GM18907 (cell line): ENCODE data around the gene AKR1E2.
A peak's percentile ranks its signal among the peaks of the same experiment; 100 is the strongest.

Experiments used
- ATAC-seq: cut with Tn5 transposase; IDR thresholded peaks from one replicate; pipeline ENCODE4 v1.9.1; 2021; ENCODE audit warnings: mild to moderate bottlenecking, moderate library complexity; ENCODE audit not compliant: unreplicated experiment

AKR1E2 gene

DNA sequence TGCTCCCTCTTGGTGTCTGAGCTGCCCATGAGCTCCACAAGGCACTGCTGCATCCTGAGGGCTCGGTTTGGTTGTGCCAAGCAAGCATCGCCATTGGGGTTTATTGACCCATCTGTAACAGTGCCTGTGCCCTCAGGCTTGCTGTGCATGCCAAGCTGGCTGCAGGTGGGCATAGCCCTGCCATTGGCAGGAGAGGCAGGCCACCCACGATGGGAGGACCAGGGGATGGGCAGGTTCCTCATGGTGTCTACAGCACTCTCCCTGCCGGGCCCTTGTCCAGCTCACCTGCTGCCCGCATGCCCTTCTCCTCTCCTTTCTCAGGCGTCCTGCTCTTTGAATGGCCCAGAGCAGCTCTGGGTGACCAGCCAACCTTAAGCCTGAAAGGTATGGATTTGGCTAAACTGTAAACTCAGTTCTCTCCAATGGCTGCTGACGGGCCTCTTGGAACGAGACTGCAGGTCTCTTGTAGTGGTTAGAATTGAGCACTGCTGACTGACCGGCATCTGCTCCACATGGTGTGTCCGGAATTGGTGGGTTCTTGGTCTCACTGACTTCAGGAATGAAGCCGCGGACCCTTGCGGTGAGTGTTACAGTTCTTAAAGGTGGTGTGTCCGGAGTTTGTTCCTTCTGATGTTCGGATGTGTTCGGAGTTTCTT lies 17.6 kb downstream of the AKR1E2 start:
- ATAC-seq = no peak

GRCh38 chr10:4844864-4845263 lies 18.9 kb downstream of the AKR1E2 start:
- no peak for ATAC-seq

GRCh38 chr10:4845766-4846165 lies 19.8 kb downstream of the AKR1E2 start:
- no peak for ATAC-seq

- no peak for ATAC-seq
Measured at GRCh38 chr10:4846775-4847174, 20.8 kb downstream of the AKR1E2 start.

DNA sequence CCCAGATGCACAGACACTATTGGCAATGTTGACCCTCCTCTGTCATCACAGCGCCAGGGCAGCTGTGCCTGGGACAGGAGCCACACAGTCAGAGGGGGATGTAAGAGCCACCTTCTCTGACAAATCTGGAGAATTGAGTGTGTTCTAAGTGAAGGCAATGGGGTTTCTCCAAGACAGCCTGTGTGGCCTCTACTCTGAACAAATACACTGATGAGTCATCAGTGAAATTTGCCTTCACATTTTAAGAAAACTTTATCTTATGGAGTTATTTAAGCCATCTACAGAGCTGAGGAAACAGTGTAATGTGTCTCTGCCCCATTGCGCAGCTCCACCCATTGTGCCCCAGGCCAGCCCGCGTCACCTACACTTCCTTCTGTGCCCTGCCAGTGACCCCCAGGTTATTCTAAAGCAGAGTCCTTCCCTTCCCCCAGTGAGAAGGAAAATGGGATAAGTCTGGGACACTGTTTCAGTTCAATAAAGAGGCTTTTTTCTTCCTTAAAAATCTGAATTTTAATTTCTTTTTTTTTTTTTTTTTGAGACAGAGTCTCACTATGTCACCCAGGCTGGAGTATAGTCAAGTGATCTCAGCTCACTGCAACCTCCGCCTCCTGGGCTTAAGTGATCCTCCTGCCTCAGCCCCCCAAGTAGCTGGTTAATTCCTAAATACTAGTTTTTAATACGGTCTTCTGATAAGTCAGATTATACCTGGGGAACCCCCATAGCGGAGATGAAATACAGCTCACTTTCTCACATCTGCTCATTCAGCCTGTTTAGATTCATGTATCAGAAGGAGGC lies 21.8 kb downstream of the AKR1E2 start:
- ATAC-seq = no peak

DNA sequence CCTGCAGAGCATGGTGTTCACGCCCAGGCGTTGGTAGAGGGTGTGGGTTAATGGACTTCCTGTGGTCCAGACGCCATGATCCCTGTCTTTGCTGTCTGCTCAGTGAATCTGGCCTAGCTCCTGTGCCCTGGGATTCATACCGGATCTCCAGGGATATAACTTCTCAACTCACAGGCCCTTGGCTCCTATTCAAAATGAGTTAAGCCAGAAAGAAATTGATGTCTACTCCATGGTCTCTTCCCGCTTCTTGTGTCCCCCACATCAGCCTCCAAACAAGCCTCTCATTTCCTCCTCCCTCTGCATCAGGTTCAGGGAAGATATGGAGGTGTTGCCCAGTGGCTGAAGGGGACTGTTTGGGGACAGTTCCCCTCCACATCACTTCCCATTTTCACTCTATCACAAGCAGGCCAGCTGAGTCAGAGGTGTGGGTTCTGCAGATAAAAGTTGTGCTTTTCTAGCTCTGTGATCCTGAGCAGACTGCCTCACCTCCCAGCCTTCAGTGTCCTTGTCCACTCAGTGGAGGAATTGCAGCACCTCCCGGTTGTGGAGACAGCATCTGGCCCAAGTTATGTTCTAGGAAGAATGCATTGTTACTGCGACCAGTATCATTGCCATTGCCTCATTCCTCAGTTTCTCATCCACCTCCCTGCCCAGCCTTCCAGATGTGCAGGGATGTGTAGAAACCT lies 22.5 kb downstream of the AKR1E2 start:
- ATAC-seq = no peak

GRCh38 chr10:4849042-4849402 lies 23.0 kb downstream of the AKR1E2 start:
- ATAC-seq = no peak

- peak; percentile 91 for ATAC-seq
Measured at GRCh38 chr10:4849555-4850242, 23.7 kb downstream of the AKR1E2 start.

- no peak for ATAC-seq
Measured at GRCh38 chr10:4850397-4850796, 24.4 kb downstream of the AKR1E2 start.

DNA sequence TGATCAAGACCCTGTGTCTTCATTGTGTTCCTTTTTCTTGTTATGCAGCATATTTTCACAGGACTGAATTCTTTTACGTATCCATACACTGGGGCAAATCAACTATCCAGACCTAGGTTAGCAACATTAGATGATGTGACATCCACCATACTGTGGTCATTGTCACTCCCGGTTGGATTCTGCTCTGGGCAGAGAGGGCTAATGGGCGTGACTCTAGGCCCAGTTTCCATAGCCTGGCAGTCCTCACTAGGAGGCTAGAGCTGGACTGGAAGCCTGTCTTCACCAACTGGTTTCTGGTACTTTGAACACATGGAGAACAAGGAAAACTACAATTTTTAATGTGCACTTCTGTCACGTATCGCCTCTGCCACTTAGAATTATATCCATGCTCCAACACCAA lies 25.2 kb downstream of the AKR1E2 start:
- ATAC-seq = no peak

- ATAC-seq = no peak
Measured at GRCh38 chr10:4851846-4852245, 25.8 kb downstream of the AKR1E2 start.

GRCh38 chr10:4865945-4866661 lies 40.1 kb downstream of the AKR1E2 start:
- ATAC-seq = no peak

- ATAC-seq = no peak
Measured at GRCh38 chr10:4867109-4867519, 41.1 kb downstream of the AKR1E2 start.

GRCh38 chr10:4867520-4868356 lies 41.7 kb downstream of the AKR1E2 start:
- ATAC-seq = no peak

GRCh38 chr10:4868357-4868657 lies 42.3 kb downstream of the AKR1E2 start:
- ATAC-seq = no peak

- ATAC-seq = no peak
Measured at GRCh38 chr10:4882704-4883078, 56.7 kb downstream of the AKR1E2 start.

DNA sequence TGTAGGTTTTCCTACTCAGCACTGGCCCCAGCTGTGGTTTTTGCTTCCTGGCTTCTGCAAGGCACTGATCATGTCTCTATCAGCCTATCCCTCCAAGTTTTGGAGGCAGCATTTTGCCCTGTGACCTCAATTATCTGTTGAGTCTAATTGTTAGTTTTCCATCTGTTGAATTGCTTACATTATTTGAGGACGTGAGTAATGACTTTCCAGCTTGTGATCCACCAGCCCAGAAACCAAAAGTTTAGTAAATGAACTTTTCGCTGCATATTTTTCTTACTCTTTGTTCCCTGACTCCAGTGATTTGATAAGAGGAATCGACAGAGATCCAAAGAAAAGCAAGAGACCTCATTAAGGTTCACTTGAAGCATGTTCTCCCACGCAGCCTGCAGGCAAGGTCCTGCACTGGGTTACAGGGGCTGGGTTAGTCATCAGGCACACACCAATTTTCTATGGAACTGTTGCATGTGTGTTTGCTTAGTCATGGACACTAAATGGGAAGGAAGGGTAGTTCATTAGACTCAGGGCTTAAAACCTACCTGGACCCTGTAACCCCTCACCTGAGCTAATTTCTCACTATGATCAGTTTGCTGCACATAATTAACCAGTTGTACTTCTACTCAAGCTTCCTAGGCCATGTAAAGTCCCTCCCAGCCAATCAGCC lies 57.2 kb downstream of the AKR1E2 start:
- no peak for ATAC-seq

DNA sequence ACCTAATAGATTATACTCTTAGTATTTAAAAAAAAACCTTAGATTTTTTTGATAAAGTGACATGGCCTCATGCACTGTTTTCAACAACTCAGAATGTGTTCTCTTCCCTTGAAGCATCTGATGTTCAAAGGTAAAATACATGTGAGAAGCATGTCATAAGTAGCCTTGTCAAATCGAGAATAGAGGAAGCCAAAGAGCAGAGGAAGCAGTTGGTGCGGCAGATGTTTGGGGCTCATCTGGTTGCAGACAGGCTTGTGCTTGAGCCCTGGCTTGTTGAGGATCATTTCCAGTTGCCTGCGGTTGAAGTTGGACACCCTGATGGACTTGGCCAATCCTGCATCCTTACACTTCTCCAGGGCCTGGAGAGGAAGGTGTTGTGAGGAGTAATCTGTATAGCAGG lies 59.2 kb downstream of the AKR1E2 start:
- peak; percentile 48 for ATAC-seq

- ATAC-seq = no peak
Measured at GRCh38 chr10:4887501-4887900, 61.5 kb downstream of the AKR1E2 start.

DNA sequence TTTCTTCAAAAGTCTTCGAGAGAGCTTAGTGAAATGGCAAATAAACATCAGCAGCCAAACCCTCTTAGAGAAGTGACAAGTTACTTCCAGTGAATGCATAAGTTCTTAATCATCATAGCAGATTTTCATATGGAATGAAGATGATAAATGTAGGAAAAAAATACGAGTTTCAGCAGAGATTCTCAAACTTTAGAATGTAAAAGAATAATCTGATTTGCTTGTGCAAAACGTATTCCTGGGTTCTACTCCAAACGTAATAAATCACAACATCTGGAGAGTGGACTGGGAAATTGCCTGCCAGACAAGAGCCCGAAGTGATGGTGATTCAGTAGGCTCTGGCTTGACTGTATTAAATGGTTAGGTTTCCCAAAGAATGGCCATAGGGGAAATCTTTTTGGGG lies 62.2 kb downstream of the AKR1E2 start:
- no peak for ATAC-seq
